ENCODE results near the gene SRSF11. TPM values are rescaled to one million over a fixed set of nuclear protein-coding genes. Genes with fewer than 3 reads are reported as not detected.

Gene SRSF11
- polyA plus RNA-seq, 3 donors, result 60.0 to 189 (median 66.5) TPM

DNA sequence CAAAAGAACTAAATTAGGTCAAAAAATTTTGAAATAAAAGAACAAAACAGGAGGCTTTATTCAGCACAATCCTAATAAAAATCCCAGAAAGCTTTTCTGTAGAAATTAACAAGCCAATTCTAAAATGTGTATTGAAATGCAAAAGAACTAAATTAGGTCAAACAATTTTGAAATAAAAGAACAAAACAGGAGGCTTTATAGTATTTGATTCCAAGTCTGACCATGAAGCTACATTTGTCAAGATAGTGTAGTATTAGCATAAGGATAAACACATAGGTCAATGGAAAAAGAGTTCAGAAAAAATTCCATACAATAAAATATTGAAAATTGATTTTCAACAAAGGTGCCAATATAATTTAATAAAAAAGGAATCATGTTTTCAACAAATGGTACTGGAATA lies 26.6 kb upstream of the SRSF11 start:
- no peak overlapping the region for H2AFZ ChIP-seq (ENCODE audit: insufficient read depth, low read depth, low read length, poor library complexity, severe bottlenecking)
- Mint-ChIP-seq H3K27ac (no peak overlapping the region), H3K4me3 (no peak overlapping the region), H3K9me3 (peaks cover 0 to 4% (median 0%) of the 10 kb centered on the region in 7 donors), H3K27me3 (ENCODE audit: low read depth in 3 of 3) (no peaks in the 10 kb centered on the region), H3K4me1 (no peaks in the 10 kb centered on the region), H3K36me3 (peaks cover 1 to 6% of the 10 kb centered on the region in 2 donors)
- peaks cover 6% of the 10 kb centered on the region for H4K20me1 ChIP-seq (ENCODE audit: insufficient read depth, low read length)
- DNase-seq, result no peak
- H3K9ac ChIP-seq (ENCODE audit: insufficient read depth, low read length, poor library complexity, severe bottlenecking), result no peak overlapping the region
- H3K27me3 ChIP-seq (ENCODE audit: control insufficient read depth in 2 of 2, insufficient read depth in 2 of 2, low read length in 2 of 2), result no peaks in the 10 kb centered on the region
- intact Hi-C loops (cut with micrococcal nuclease), result no loop called here
- H3K36me3 ChIP-seq (replicated peaks in 1 of 2; ENCODE audit: control insufficient read depth in 1 of 2, insufficient read depth in 2 of 2, low read length in 2 of 2), result no peaks in the 10 kb centered on the region
- no peak overlapping the region for H3K4me3 ChIP-seq (replicated peaks in 1 of 3; ENCODE audit: low read depth in 2 of 3, low read length in 3 of 3)
- no peak overlapping the region for H3K27ac ChIP-seq (ENCODE audit: low read depth in 1 of 2, low read length in 2 of 2)
- no peak for TF ChIP-seq CTCF (IDR thresholded peaks at IDR 0.05)
- H3K4me1 ChIP-seq (ENCODE audit: control insufficient read depth in 1 of 2, insufficient read depth in 2 of 2, low read length in 2 of 2), result no peaks in the 10 kb centered on the region
- no peak overlapping the region for H3K4me2 ChIP-seq (replicated peaks; ENCODE audit: extremely low read depth, low read length, poor library complexity, severe bottlenecking)
- peaks cover 65% of the 10 kb centered on the region for H3K79me2 ChIP-seq (ENCODE audit: insufficient read depth, low read length)
- H3K9me3 ChIP-seq (replicated peaks in 1 of 2; ENCODE audit: control insufficient read depth in 1 of 2, insufficient read depth in 1 of 2, low read length in 2 of 2), result no peaks in the 10 kb centered on the region

DNA sequence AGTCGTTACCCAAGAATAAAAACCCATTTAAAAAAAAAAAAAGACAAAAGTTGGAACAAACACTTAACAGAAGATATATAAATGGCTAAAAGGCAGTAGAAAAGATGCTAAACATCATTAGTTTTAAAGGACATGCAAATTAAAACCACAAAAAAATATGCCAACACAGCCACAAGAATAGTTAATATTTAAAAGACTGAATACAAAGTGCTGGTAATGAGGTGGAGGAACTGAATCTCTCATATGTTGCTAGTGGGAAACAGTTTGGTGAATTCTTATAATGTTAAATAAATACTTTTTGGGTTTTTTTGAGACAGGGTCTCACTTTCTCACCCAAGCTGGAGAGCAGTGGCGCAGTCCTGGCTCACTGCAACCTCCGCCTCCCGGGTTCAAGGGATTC lies 25.8 kb upstream of the SRSF11 start:
- TF ChIP-seq CTCF (IDR thresholded peaks at IDR 0.05), result no peak

More for the DNA sequence above, 25.8 kb upstream of the SRSF11 start:
- Histone ChIP-seq H2AFZ (ENCODE audit: insufficient read depth, low read depth, low read length, poor library complexity, severe bottlenecking) (no peak overlapping the region), H3K4me3 (replicated peaks in 1 of 3; ENCODE audit: low read depth in 2 of 3, low read length in 3 of 3) (no peak overlapping the region), H3K36me3 (replicated peaks in 1 of 2; ENCODE audit: control insufficient read depth in 1 of 2, insufficient read depth in 2 of 2, low read length in 2 of 2) (no peaks in the 10 kb centered on the region), H3K79me2 (ENCODE audit: insufficient read depth, low read length) (peaks cover 68% of the 10 kb centered on the region), H3K9me3 (replicated peaks in 1 of 2; ENCODE audit: control insufficient read depth in 1 of 2, insufficient read depth in 1 of 2, low read length in 2 of 2) (no peaks in the 10 kb centered on the region), H3K4me2 (replicated peaks; ENCODE audit: extremely low read depth, low read length, poor library complexity, severe bottlenecking) (no peak overlapping the region), H4K20me1 (ENCODE audit: insufficient read depth, low read length) (peaks cover 11% of the 10 kb centered on the region), H3K4me1 (ENCODE audit: control insufficient read depth in 1 of 2, insufficient read depth in 2 of 2, low read length in 2 of 2) (no peaks in the 10 kb centered on the region), H3K9ac (ENCODE audit: insufficient read depth, low read length, poor library complexity, severe bottlenecking) (no peak overlapping the region), H3K27me3 (ENCODE audit: control insufficient read depth in 2 of 2, insufficient read depth in 2 of 2, low read length in 2 of 2) (no peaks in the 10 kb centered on the region), H3K27ac (ENCODE audit: low read depth in 1 of 2, low read length in 2 of 2) (no peak overlapping the region)
- 90% methylated on average over 2 of the region's 4 CpGs for WGBS (ENCODE audit: insufficient coverage)
- no peak overlapping the region for H3K4me3 Mint-ChIP-seq
- H3K27ac Mint-ChIP-seq, result no peak overlapping the region
- DNase-seq, result no peak
- intact Hi-C loops (cut with micrococcal nuclease), result no loop called here
- no peaks in the 10 kb centered on the region for H3K4me1 Mint-ChIP-seq
- peaks cover 0 to 4% (median 0%) of the 10 kb centered on the region in 7 donors for H3K9me3 Mint-ChIP-seq
- no peaks in the 10 kb centered on the region for H3K27me3 Mint-ChIP-seq (ENCODE audit: low read depth in 3 of 3)
- peaks cover 3 to 9% of the 10 kb centered on the region in 2 donors for H3K36me3 Mint-ChIP-seq

Data from CD14-positive monocyte (primary cell).